A673 (cell line): Measurements from ENCODE around the gene EGR2. TPM values are rescaled to one million over a fixed set of nuclear protein-coding genes. Genes with fewer than 3 reads are reported as not detected.
A peak's percentile ranks its signal among the peaks of the same experiment; 100 is the strongest.

Experiments used
- BruUV-seq: library from RNA; stranded (reverse); fragments of 400-500 nt; replicated peaks from 2 replicates; lab custom pipeline; 2021; lab: Mats Ljungman, UMichigan
- CTCF ChIA-PET: fragments of 300-600 bp; sonication (Branson Sonifier 250); formaldehyde crosslinking; loops from one replicate; lab custom pipeline; 2022; ENCODE audit warnings: antibody characterized with exemption; lab: Charles Lee
- POLR2A ChIA-PET: fragments of 300-600 bp; sonication (Branson Sonifier 250); formaldehyde crosslinking; loops from one replicate; lab custom pipeline; 2022; ENCODE audit warnings: antibody characterized with exemption; ENCODE audit not compliant: low non-redundant PET; lab: Charles Lee
- DNase-seq: peaks from one replicate; pipeline ENCODE4 v3.0.0-alpha.2; 2015; ENCODE audit warnings: low spot score
- H3K27ac ChIP-seq: fragments of 200-600 bp; sonication (generic); 2 replicates; pipeline ENCODE4 v1.5.1; 2016; ENCODE audit warnings: mixed run types, low read depth, mild to moderate bottlenecking, mixed read lengths, antibody characterized with exemption, low read length; ENCODE audit not compliant: poor library complexity, severe bottlenecking
- H3K27me3 ChIP-seq: fragments of 200-600 bp; sonication (generic); replicated peaks from 2 replicates; pipeline ENCODE4 v1.6.1; 2017; ENCODE audit warnings: mixed run types, low read depth, mild to moderate bottlenecking, mixed read lengths, antibody characterized with exemption, low read length; ENCODE audit not compliant: insufficient read depth, poor library complexity
- H3K36me3 ChIP-seq: fragments of 200-600 bp; sonication (generic); 2 replicates; pipeline ENCODE4 v1.6.1; 2016; ENCODE audit warnings: mixed run types, mild to moderate bottlenecking, mixed read lengths, antibody characterized with exemption, low read length; ENCODE audit not compliant: insufficient read depth, poor library complexity, severe bottlenecking
- H3K4me1 ChIP-seq: fragments of 200-600 bp; sonication (generic); 2 replicates; pipeline ENCODE4 v1.6.1; 2017; ENCODE audit warnings: mixed run types, mild to moderate bottlenecking, mixed read lengths, antibody characterized with exemption, low read length; ENCODE audit not compliant: insufficient read depth, poor library complexity, severe bottlenecking
- H3K4me3 ChIP-seq: fragments of 200-600 bp; sonication (generic); 2 replicates; pipeline ENCODE4 v1.5.1; 2016; ENCODE audit warnings: low read depth, mixed run types, mild to moderate bottlenecking, mixed read lengths, low read length; ENCODE audit not compliant: poor library complexity, severe bottlenecking
- H3K9me3 ChIP-seq: fragments of 200-600 bp; sonication (generic); 2 replicates; pipeline ENCODE4 v1.6.1; 2016; ENCODE audit warnings: mixed run types, low read depth, mild to moderate bottlenecking, mixed read lengths, antibody characterized with exemption, low read length; ENCODE audit not compliant: poor library complexity, severe bottlenecking
- EZH2 ChIP-seq: fragments of 200-600 bp; sonication (generic); IDR thresholded peaks from 2 replicates; pipeline ENCODE4 v1.6.1; 2017; ENCODE audit warnings: borderline replicate concordance, low read depth, mild to moderate bottlenecking, mixed read lengths, antibody characterized with exemption, low read length; ENCODE audit not compliant: poor library complexity, severe bottlenecking
- intact Hi-C: fragments of 100-400 bp; cut with micrococcal nuclease; formaldehyde crosslinking; loops from one replicate; pipeline ENCODE4 v1.10.0; 2022; ENCODE audit not compliant: unreplicated experiment
- total RNA-seq: library from RNA; stranded (reverse); gene quantifications from 2 replicates; pipeline ENCODE4 v1.2.3, GENCODE V29; 2021
- TF ChIP-seq, protein P1 (sequence below): fragments of 300-800, 200-600 bp; sonication (generic); conservative IDR thresholded peaks from 2 replicates; pipeline ENCODE4 v1.5.1; 2017; ENCODE audit warnings: low read depth, mild to moderate bottlenecking, antibody characterized with exemption, low read length, moderate library complexity, mixed read lengths

The EGR2 gene
- total RNA-seq, 1 experiment from 2014 or later = 18.3 TPM

DNA sequence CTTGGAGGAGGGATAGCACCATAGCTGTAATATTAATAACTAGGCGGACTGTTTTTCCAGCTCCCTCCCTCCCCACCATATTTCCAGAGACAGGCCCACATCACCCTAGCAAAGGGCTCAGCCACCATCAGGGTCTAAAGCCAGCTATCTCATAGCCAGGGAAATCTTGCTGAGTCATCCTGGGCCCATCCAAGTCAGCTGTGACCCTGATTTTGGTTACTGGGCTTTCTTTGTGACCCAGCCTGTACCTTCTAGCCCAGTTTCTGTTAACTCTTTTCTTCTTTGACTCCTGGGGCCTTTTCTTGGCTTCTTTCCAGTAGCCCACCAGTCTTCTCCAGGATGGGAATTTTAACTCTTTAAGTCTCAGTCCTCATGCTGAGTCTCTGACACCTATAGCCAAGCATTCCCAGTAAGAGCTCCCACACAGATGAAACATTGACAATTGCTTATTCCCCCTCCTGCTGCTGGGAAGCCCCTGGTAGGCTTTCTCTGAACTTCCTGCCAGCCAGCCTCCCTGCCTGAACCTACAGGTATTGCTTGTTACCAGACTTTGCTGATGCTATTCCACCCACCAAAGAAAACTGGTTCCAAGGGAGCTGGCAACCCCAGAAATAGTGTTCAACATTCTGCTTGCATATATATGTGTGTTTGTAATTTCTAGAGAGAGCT lies 46.5 kb downstream of the EGR2 start:
- TF ChIP-seq, protein P1, sequence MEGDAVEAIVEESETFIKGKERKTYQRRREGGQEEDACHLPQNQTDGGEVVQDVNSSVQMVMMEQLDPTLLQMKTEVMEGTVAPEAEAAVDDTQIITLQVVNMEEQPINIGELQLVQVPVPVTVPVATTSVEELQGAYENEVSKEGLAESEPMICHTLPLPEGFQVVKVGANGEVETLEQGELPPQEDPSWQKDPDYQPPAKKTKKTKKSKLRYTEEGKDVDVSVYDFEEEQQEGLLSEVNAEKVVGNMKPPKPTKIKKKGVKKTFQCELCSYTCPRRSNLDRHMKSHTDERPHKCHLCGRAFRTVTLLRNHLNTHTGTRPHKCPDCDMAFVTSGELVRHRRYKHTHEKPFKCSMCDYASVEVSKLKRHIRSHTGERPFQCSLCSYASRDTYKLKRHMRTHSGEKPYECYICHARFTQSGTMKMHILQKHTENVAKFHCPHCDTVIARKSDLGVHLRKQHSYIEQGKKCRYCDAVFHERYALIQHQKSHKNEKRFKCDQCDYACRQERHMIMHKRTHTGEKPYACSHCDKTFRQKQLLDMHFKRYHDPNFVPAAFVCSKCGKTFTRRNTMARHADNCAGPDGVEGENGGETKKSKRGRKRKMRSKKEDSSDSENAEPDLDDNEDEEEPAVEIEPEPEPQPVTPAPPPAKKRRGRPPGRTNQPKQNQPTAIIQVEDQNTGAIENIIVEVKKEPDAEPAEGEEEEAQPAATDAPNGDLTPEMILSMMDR = no peak
- TF ChIP-seq EZH2 = no peak
- Histone ChIP-seq H3K4me3 (no peak overlapping the region), H3K27ac (peak overlapping the region; percentile 74), H3K9me3 (no peaks in the 10 kb centered on the region), H3K27me3 (no peaks in the 10 kb centered on the region), H3K36me3 (no peaks in the 10 kb centered on the region), H3K4me1 (peaks cover 14% of the 10 kb centered on the region)
- no TSS peak for BruUV-seq
- POLR2A ChIA-PET = no interaction called here
- peak; percentile 23 for DNase-seq
- CTCF ChIA-PET = no interaction called here
- intact Hi-C loops = no loop called here

DNA sequence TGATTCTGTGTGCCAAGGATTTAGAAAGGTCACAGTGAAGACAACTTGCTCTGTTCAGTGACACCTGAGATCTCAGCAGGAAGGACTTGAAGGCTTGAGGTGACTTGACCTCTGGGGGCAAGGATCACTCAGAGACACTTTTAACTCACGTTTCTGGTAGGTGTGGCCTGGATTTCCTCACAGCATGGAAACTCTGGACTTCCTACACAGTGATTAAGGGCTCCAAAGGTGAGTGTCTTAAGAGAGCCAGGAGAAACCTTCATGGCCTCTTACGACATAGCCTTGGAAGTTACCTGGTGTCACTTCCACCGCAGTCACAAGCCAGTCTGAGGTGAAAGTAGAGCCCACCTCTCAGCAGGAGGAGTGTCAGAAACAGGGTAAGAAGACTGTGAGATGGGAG lies 49.8 kb downstream of the EGR2 start:
- DNase-seq = no peak
- POLR2A ChIA-PET = no interaction called here
- no peak overlapping the region for H3K4me3 ChIP-seq
- BruUV-seq = no TSS peak
- H3K9me3 ChIP-seq = no peaks in the 10 kb centered on the region
- no peaks in the 10 kb centered on the region for H3K27me3 ChIP-seq
- no peak overlapping the region for H3K27ac ChIP-seq
- no peaks in the 10 kb centered on the region for H3K36me3 ChIP-seq
- CTCF ChIA-PET = no interaction called here
- intact Hi-C loops = no loop called here
- no peak for TF ChIP-seq EZH2
- TF ChIP-seq, protein P1 = no peak
- H3K4me1 ChIP-seq = peaks cover 9% of the 10 kb centered on the region

DNA sequence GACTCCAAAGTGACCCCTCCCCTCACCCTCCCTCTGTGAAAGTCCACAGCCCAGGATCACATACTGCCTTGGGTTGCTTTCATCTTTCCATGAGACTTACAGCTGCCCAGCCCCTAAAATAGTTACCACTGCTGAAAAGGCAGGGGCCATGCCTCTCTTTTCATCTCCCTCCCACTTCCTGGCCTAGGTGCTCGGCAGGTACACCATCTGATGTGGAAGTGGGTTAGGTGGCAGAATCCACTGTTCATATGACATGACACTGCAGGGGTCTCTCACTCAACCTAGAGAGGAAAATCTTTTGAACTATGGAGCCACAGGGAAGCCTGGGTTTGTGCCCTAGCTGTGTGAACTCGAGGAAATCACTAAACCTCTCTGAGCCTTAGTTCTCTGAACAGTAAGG lies 50.4 kb downstream of the EGR2 start:
- BruUV-seq = no TSS peak
- no peaks in the 10 kb centered on the region for H3K27me3 ChIP-seq
- H3K4me3 ChIP-seq = no peak overlapping the region
- ChIA-PET POLR2A (no interaction called here), CTCF (no interaction called here)
- H3K36me3 ChIP-seq = no peaks in the 10 kb centered on the region
- H3K27ac ChIP-seq = no peak overlapping the region
- peaks cover 8% of the 10 kb centered on the region for H3K4me1 ChIP-seq
- H3K9me3 ChIP-seq = no peaks in the 10 kb centered on the region
- no peak for DNase-seq
- TF ChIP-seq EZH2 = no peak
- TF ChIP-seq, protein P1 = no peak
- intact Hi-C loops = no loop called here
